ENCODE results near the gene ELOVL5.

GRCh38 chr6:53313784-53314400 lies 34.9 kb downstream of the ELOVL5 start:
- no peak for TF ChIP-seq GATA2 (IDR thresholded peaks at IDR 0.05; ENCODE audit: low read depth, low read length)
- no peak for TF ChIP-seq GATA3 (IDR thresholded peaks at IDR 0.05; ENCODE audit: low read depth, low read length)

All from SH-SY5Y (cell line).